Left colon (tissue), 2 donors: ENCODE data around the gene DAGLA. TPM values are rescaled to one million over a fixed set of nuclear protein-coding genes. Genes with fewer than 3 reads are reported as not detected.
A peak's percentile ranks its signal among the peaks of the same experiment; 100 is the strongest.

Experiments used
- ATAC-seq: fragments of 200-7000 bp; cut with Tn5 transposase; one replicate; pipeline ENCODE4 v1.9.1; 2020; ENCODE audit warnings: mild to moderate bottlenecking, moderate library complexity
- DNase-seq, 2 donors: peaks; one replicate each; pipeline ENCODE4 v3.0.0-alpha.2; 2020
- intact Hi-C, 2 donors: fragments of 100-400 bp; cut with DNase I in 1 of 2; cut with micrococcal nuclease in 1 of 2; formaldehyde crosslinking; loops; one replicate each; pipeline versions ENCODE4 v1.11.2 to v1.14.0; 2022; cut with DNase I, micrococcal nuclease
- total RNA-seq, 2 donors: library from RNA; stranded (reverse); fragmentation: NEBNext Ultra II Directional; extraction: Animal tissue kit (Norgen Biotek cat#: 25700); gene quantifications; one replicate each; pipeline ENCODE4 v1.2.1, GENCODE V29; 2021
- donor health status: DM: no; HTN: no; CAD: no.
- donor health status: DM: yes; HTN: yes; CAD: no.

Gene DAGLA
- total RNA-seq, 2 donors from 2014 or later, result 10.7 to 12.2 TPM

GRCh38 chr11:61733120-61733978 lies 53.2 kb downstream of the DAGLA start:
- peak; percentile 80 to 92 for DNase-seq

GRCh38 chr11:61734767-61735166 lies 54.6 kb downstream of the DAGLA start:
- no peak for ATAC-seq
- intact Hi-C loops, result loop anchor here in 1 of 2 donors (5.0 kb wide), 1 partner anchor 52 kb away; the partner anchor contains the start of gene DAGLA

More at GRCh38 chr11:61733120-61733978, 53.2 kb downstream of the DAGLA start:
- intact Hi-C loops, result loop anchor here in 1 of 2 donors (5.0 kb wide), 1 partner anchor 51 kb away; the partner anchor contains the start of gene DAGLA
- peak; percentile 88 for ATAC-seq

DNA sequence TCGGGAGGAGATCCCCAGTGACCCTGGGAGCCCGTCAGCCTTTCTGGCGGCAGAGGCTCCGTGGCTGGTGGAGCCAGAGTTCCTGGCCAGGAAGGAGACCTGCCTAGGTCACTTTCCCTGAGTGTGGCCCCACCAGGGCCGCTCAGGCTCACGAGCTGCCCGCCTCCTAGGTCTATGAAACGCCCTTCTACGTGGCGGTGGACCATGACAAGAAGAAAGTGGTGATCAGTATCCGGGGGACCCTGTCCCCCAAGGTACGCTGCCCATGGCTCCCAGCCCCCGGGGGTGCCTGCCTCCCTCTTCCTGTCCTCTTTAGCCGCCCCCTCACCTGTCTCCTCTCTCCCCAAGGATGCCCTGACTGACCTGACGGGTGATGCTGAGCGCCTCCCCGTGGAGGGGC lies 55.2 kb downstream of the DAGLA start:
- no peak for DNase-seq
- intact Hi-C loops, result no loop called here

More at GRCh38 chr11:61734767-61735166, 54.6 kb downstream of the DAGLA start:
- no peak for DNase-seq

GRCh38 chr11:61736310-61736709 lies 56.1 kb downstream of the DAGLA start:
- DNase-seq (no peak), ATAC-seq (no peak)
- intact Hi-C loops, result no loop called here

More for the DNA sequence above, 55.2 kb downstream of the DAGLA start:
- ATAC-seq, result no peak

DNA sequence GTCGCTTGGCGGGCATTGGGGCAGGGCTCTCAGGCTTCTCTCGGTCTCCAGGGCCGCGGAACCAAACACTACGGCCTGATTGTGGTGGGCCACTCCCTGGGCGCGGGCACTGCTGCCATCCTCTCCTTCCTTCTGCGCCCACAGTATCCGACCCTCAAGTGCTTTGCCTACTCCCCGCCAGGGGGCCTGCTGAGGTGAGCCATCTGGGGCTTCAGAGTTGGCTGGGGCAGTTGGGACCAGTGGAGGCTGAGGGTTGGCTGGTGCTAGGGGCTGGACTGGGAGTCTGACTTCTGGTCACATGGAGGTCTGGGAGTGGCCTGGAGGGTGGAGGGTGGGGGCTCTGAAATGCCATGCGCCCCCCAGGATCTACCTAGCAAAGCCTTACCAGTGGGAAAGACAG lies 56.9 kb downstream of the DAGLA start:
- intact Hi-C loops, result no loop called here

GRCh38 chr11:61737636-61738386 lies 57.6 kb downstream of the DAGLA start:
- intact Hi-C loops, result no loop called here
- no peak for ATAC-seq
- DNase-seq, result no peak

More for the DNA sequence above, 56.9 kb downstream of the DAGLA start:
- DNase-seq, result no peak
- ATAC-seq, result no peak

DNA sequence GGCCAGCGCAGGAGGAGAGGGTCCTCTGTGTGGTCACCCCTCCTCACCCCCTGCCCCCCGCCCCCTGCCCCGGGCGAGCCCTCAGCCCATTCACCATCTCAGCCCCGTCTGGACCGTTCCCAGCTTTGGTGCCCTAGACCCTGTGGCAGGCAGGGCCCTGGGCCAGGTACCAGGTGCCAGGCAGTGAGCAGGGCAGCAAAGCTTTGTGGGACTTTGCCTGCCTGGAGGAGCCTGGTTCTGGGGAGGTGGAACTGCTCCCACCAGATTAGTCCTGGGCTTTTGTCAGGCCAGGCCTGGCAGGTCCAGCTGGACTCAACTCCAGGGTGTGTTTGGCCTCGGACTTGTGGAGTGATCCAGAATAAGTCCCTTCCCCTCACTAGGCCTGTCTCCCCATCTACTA lies 58.6 kb downstream of the DAGLA start:
- intact Hi-C loops, result no loop called here

GRCh38 chr11:61739413-61739812 lies 59.2 kb downstream of the DAGLA start:
- intact Hi-C loops, result no loop called here
- no peak for DNase-seq
- ATAC-seq, result no peak

More for the DNA sequence above, 58.6 kb downstream of the DAGLA start:
- DNase-seq (no peak), ATAC-seq (no peak)

- ATAC-seq, result peak; percentile 4
- intact Hi-C loops, result no loop called here
- no peak for DNase-seq
These were observed 59.8 kb downstream of the DAGLA start for GRCh38 chr11:61739966-61740365.

GRCh38 chr11:61742391-61742790 lies 62.2 kb downstream of the DAGLA start:
- peak; percentile 52 to 56 for DNase-seq
- ATAC-seq, result peak; percentile 75
- intact Hi-C loops, result no loop called here

DNA sequence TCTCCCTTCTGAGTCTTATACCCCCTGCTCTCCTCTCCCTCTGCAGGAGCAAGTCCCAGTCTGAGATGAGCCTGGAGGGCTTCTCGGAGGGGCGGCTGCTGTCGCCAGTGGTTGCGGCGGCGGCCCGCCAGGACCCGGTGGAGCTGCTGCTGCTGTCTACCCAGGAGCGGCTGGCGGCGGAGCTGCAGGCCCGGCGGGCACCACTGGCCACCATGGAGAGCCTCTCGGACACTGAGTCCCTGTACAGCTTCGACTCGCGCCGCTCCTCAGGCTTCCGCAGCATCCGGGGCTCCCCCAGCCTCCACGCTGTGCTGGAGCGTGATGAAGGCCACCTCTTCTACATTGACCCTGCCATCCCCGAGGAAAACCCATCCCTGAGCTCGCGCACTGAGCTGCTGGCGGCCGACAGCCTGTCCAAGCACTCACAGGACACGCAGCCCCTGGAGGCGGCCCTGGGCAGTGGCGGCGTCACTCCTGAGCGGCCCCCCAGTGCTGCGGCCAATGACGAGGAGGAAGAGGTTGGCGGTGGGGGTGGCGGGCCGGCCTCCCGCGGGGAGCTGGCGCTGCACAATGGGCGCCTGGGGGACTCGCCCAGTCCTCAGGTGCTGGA lies 63.4 kb downstream of the DAGLA start:
- DNase-seq, result no peak
- ATAC-seq, result no peak
- intact Hi-C loops, result no loop called here

GRCh38 chr11:61744181-61744580 lies 64.0 kb downstream of the DAGLA start:
- ATAC-seq, result no peak
- intact Hi-C loops, result no loop called here
- DNase-seq, result no peak

- ATAC-seq (no peak), DNase-seq (no peak)
- intact Hi-C loops, result no loop called here
These were observed 64.5 kb downstream of the DAGLA start for GRCh38 chr11:61744609-61745156.

GRCh38 chr11:61745781-61746441 lies 65.7 kb downstream of the DAGLA start:
- intact Hi-C loops, result no loop called here
- no peak for DNase-seq
- no peak for ATAC-seq

GRCh38 chr11:61746442-61747191 lies 66.4 kb downstream of the DAGLA start:
- intact Hi-C loops, result no loop called here
- ATAC-seq, result no peak
- no peak for DNase-seq

GRCh38 chr11:61747192-61747966 lies 67.2 kb downstream of the DAGLA start:
- intact Hi-C loops, result no loop called here
- DNase-seq (peak; percentile 68 to 85), ATAC-seq (peak; percentile 84)

DNA sequence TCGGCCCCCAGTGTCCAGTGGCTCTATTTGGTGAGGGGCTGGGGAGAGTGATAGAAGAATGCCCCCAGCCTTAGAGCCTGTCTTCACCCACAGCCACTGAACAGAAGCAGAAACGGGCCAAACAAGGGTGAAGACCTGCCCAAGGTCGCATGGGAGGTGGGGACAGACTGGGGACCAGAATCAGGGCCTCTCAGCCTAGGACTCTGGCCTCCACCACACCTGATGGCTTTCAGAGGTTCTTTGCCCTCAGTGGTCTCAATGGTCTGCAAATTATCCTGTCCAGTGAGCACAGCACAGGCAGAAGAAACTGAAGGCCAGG lies 67.7 kb downstream of the DAGLA start:
- no peak for DNase-seq
- ATAC-seq, result peak; percentile 19
- intact Hi-C loops, result no loop called here
